Ovary (tissue), 9 donors: ENCODE data around the gene ALDH3B1. TPM values are rescaled to one million over a fixed set of nuclear protein-coding genes. Genes with fewer than 3 reads are reported as not detected.
A peak's percentile ranks its signal among the peaks of the same experiment; 100 is the strongest.

ENCODE experiments used
- DNase-seq, 5 donors: peaks; one replicate each; pipeline ENCODE4 v3.0.0-alpha.2; 2019 to 2020
- H3K27ac ChIP-seq, 2 donors: fragments of 200-600 bp; one replicate each; pipeline versions ENCODE4 v1.5.1 to v1.8.0; 2019 to 2022
- H3K27me3 ChIP-seq: fragments of 200-600 bp; one replicate; pipeline ENCODE4 v1.8.0; 2022
- H3K36me3 ChIP-seq: fragments of 200-600 bp; sonication (generic); one replicate; pipeline ENCODE4 v1.5.1; 2019
- H3K4me1 ChIP-seq: one replicate; pipeline ENCODE4 v1.8.1; 2013; ENCODE audit warnings: mild to moderate bottlenecking, moderate library complexity; ENCODE audit not compliant: insufficient read depth
- H3K4me3 ChIP-seq: fragments of 200-600 bp; sonication (generic); one replicate; pipeline ENCODE4 v1.5.1; 2017
- H3K9me3 ChIP-seq, 2 donors: fragments of 200-600 bp in 1 of 2; sonication (generic) in 1 of 2; one replicate each; pipeline versions ENCODE4 v1.5.1 to v1.8.1; 2013 to 2019; ENCODE audit warnings: mild to moderate bottlenecking in 1 of 2, moderate library complexity in 1 of 2
- EP300 ChIP-seq: sonication (generic); formaldehyde crosslinking; IDR thresholded peaks from one replicate; pipeline ENCODE4 v1.6.1; 2017; ENCODE audit warnings: antibody characterized with exemption
- POLR2A ChIP-seq: fragments of 450-650 bp; IDR thresholded peaks from one replicate; pipeline ENCODE4 v1.6.1; 2017; ENCODE audit warnings: antibody characterized with exemption, mild to moderate bottlenecking, moderate library complexity
- WGBS, 3 donors: extraction: QIAGEN DNeasy Blood & Tissue Kit in 1 of 3; methylation state at CpG; one replicate each; pipeline versions ENCODE4 v1.1.5 to v1.1.7; 2013 to 2017; 5-methylcytosine and 5-hydroxymethylcytosine counted together
- intact Hi-C, 4 donors: fragments of 100-400 bp; cut with DNase I; formaldehyde crosslinking; loops; one replicate each; pipeline versions ENCODE4 v1.11.0 to v1.15.1; 2022 to 2023
- polyA plus RNA-seq, 2 donors: library from polyadenylated mRNA; stranded (reverse); fragments of 200-250 nt in 1 of 2; fragments of 350-450 nt in 1 of 2; fragmentation: Illumina TruSeq in 1 of 2; extraction: RNeasy Lipid Tissue Mini Kit (QIAGEN cat#74804) in 1 of 2; gene quantifications; one replicate each; pipeline ENCODE4 v1.2.3, GENCODE V29; 2013 to 2014
- total RNA-seq, 7 donors: library from RNA; depleted of rRNA in 2 of 7; stranded (reverse); fragments of >200 nt in 2 of 7; fragmentation: NEBNext Ultra II Directional in 3 of 7; extraction: Animal tissue kit (Norgen Biotek cat#: 25700) in 3 of 7; gene quantifications; one replicate each; pipeline versions ENCODE4 v1.1.0 to v1.2.4, GENCODE V29; 2016 to 2023
- TF ChIP-seq, protein P1 (sequence below), 3 donors: fragments of 450-650 bp in 2 of 3; fragments of 200-600 bp in 1 of 3; IDR thresholded peaks; one replicate each; pipeline versions ENCODE4 v1.5.1 to v1.8.0; 2016 to 2022; ENCODE audit warnings: antibody characterized with exemption in 3 of 3, mild to moderate bottlenecking in 1 of 3
- donor health status: DM: no; HTN: no; CAD: no; lungs with moderate emphysema.
- donor health status: DM: no; HTN: no; CAD: no.
- donor health status: Bipolar disorder and iron deficiency.
- donor health status: DM: yes; HTN: yes; CAD: no.
- donor health status: DM: no; HTN: no; CAD: no.
- donor health status: DM: yes; HTN: yes; CAD: no.

Gene ALDH3B1
- total and polyA plus RNA-seq, 9 donors, result 1.8 to 65.3 (median 7.4) TPM

DNA sequence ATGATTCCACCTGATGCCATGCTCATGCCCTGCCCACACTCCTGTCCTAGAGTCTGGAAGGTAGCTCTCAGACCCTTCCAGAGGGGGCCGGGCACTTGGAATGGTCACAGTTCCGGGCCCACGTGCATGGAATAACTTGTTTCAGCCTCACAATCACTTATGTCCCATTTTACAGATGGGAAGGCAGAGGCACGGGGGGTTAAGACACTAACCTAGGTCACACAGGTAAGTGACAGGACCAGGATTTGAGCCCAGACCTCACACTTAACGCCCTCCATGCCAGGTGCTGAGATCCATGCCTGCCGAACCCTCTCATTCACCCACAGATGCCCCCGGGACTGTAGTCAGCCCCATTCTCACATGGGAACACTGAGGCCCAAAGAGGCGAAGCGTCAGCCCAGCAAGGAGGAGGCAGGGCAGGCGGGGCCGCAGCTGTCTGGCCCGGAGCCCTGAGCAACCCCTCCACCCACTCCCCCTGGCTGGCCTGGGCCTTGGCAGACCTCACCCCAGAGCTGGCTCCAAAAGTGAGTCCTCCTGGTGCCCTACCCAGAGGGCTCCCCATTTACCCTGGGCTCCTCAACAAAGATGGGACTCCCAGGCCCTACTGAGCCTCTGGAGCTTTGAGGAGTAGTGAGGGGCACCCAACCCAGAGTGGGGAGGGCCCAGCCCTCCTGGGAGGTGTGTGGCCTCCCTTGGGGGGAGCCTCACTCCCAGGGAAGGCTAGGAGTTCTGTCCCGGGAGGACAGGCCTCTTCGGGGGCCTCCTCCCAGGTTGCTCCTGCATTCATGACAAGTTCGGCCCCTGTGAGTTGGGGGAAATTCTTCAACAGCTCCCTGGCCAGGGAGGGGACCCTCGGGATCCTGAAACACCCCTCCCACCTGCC, 2.4 kb upstream of the ALDH3B1 start:
- Histone ChIP-seq H3K27me3 (no peaks in the 10 kb centered on the region), H3K9me3 (no peaks in the 10 kb centered on the region), H3K36me3 (no peaks in the 10 kb centered on the region), H3K27ac (no peak overlapping the region), H3K4me1 (peaks cover 10% of the 10 kb centered on the region), H3K4me3 (no peak overlapping the region)
- TF ChIP-seq EP300, result no peak
- TF ChIP-seq, protein P1, sequence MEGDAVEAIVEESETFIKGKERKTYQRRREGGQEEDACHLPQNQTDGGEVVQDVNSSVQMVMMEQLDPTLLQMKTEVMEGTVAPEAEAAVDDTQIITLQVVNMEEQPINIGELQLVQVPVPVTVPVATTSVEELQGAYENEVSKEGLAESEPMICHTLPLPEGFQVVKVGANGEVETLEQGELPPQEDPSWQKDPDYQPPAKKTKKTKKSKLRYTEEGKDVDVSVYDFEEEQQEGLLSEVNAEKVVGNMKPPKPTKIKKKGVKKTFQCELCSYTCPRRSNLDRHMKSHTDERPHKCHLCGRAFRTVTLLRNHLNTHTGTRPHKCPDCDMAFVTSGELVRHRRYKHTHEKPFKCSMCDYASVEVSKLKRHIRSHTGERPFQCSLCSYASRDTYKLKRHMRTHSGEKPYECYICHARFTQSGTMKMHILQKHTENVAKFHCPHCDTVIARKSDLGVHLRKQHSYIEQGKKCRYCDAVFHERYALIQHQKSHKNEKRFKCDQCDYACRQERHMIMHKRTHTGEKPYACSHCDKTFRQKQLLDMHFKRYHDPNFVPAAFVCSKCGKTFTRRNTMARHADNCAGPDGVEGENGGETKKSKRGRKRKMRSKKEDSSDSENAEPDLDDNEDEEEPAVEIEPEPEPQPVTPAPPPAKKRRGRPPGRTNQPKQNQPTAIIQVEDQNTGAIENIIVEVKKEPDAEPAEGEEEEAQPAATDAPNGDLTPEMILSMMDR (IDR thresholded peaks at IDR 0.05), result no peak
- no peak for TF ChIP-seq POLR2A
- intact Hi-C loops, result loop anchor here in 1 of 4 donors (10.0 kb wide), 1 partner anchor 197 kb away; no protein-coding TSS in a partner anchor
- 84 to 88% (median 85%) methylated on average over 16 of the region's 16 CpGs for WGBS, 3 donors
- DNase-seq, result peak in 1 of 5 donors; percentile 17

DNA sequence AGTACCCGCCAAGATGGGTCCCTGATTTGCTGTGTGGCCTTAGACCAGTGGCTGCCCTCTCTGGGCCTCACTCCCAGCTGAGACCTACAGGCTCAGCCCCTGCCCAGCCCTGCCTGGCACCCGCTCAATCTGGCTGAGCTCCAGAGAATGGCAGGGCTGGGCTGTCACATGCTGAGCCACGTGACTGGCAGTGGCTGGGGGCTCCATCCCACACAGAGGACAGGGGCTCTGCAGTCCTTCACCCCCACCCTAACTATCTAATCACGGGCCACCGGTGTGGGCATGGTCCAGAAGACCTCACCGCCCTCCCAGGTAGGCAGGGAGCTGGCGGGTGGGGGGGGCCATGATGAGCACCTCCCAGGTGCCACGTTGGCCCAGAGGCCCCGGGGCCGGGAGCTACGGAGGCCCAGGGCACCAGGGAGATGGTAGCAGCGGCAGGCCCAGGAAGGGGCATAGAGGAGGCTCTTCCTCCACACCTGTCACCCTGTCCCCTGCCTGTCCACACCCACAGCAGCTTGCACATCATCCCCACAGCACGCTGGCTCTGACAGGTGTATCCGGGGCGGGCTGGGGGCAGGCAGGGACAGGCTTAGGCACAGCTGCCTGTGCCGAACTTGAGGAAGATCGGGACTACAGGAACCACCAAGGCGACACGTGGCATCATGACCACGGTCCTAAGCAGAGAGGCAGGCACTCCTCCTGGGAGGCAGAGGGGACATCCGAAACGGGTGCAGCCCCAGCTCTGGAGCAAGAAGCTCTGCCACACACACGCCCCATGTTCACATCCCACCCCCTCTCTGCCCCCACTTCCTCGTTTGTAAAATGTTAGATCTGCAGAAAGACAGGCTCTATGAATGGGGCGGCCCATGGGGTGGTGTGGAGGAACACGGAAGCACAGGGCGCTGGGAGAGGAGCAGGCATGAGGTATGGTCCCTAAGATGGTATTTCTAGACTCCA, 1.5 kb upstream of the ALDH3B1 start:
- H3K4me1 ChIP-seq, result peaks cover 13% of the 10 kb centered on the region
- H3K27ac ChIP-seq, result no peak overlapping the region
- no peaks in the 10 kb centered on the region for H3K36me3 ChIP-seq
- peak in 2 of 5 donors; percentile 21 to 35 for DNase-seq
- TF ChIP-seq, protein P1 (IDR thresholded peaks at IDR 0.05), result no peak
- TF ChIP-seq EP300, result no peak
- no peak for TF ChIP-seq POLR2A
- intact Hi-C loops, result loop anchor here in 1 of 4 donors (10.0 kb wide), 1 partner anchor 196 kb away; no protein-coding TSS in a partner anchor
- no peaks in the 10 kb centered on the region for H3K27me3 ChIP-seq
- H3K4me3 ChIP-seq, result no peak overlapping the region
- H3K9me3 ChIP-seq, result no peaks in the 10 kb centered on the region
- 85 to 88% (median 86%) methylated on average over 26 to 27 of the region's 27 CpGs for WGBS, 3 donors

DNA sequence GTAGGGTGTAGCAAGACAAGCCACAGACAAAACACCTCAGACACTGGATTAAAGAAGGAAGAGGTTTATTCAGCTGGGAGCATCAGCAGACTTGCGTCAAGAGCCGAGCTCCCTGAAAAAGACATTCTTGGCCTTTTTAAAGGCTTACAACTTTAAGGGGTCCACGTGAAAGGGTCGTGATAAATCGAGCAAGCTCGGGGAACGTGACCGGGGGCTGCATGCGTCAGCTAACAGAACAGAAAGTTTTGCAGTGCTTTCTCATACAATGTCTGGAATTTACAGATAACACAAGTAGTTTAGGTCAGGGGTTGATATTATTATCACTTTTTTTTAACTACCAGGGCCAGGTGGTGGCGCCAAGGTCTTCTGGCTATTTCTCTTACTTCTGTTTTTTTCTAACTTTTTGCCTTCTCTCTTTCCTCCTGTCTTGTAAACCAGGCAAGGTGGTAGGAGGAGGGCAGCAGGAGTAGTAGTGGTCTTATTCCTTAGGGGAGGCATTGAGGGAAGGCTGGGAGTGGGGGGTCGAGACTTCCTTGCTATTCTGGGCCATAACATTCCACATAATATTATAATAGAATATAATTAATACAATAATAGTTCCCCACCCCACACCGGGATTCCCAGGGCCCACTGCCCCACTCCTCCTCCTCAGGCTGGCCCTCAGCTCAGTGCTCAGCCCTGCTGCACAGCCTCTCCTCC, 587 bp upstream of the ALDH3B1 start:
- peaks cover 10% of the 10 kb centered on the region for H3K4me1 ChIP-seq
- intact Hi-C loops, result loop anchor here in 1 of 4 donors (10.0 kb wide), 1 partner anchor 195 kb away; no protein-coding TSS in a partner anchor

More for the DNA sequence above, 587 bp upstream of the ALDH3B1 start:
- WGBS, 3 donors, result 17 to 43% (median 30%) methylated on average over 12 of the region's 12 CpGs
- DNase-seq, result peak in 1 of 5 donors; percentile 33
- TF ChIP-seq, protein P1 (IDR thresholded peaks at IDR 0.05), result peak in 1 of 3 donors; percentile 15
- TF ChIP-seq POLR2A (no peak), EP300 (no peak)
- H3K9me3 ChIP-seq, result no peaks in the 10 kb centered on the region
- H3K27me3 ChIP-seq, result no peaks in the 10 kb centered on the region
- H3K27ac ChIP-seq, result peak overlapping the region; percentile 43 to 72
- H3K36me3 ChIP-seq, result no peaks in the 10 kb centered on the region
- no peak overlapping the region for H3K4me3 ChIP-seq
